ENCODE data around the gene LIMCH1. TPM values are rescaled to one million over a fixed set of nuclear protein-coding genes. Genes with fewer than 3 reads are reported as not detected.
"Not testable (repeated sequence)": the region's sequence is repeated elsewhere in the genome, so short reads cannot be mapped to it uniquely, and the experiment has no call there.

Gene LIMCH1
- total RNA-seq, 4 donors from 2014 or later: 8.5 to 32.6 (median 27.0) TPM

DNA sequence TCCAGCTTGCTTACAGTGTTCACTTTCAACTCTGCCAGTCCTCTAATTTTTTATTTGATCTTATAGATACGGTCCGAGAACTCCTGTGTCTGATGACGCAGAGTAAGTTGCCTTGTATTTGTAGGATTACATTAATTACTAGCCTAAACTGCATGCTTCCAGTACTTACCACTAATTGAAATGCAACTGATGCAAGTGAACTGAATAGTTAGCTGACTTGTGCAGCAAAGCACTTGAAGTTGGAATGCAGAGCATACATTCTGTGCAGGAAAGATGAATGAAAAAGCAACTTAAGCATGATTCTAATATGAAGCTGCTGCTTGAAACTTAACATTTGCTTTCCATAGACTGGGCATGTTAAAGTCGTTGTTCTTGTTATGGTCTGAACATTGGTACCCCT, 100.9 kb downstream of the LIMCH1 start:
- DNase-seq (ENCODE audit: low spot score in 2 of 2): no peak
- H3K4me3 ChIP-seq: no peak overlapping the region
- no peaks in the 10 kb centered on the region for H3K9me3 ChIP-seq
- no peaks in the 10 kb centered on the region for H3K36me3 ChIP-seq
- no peaks in the 10 kb centered on the region for H3K4me1 ChIP-seq
- TF ChIP-seq POLR2AphosphoS5 (IDR thresholded peaks at IDR 0.05): no peak
- no peak for TF ChIP-seq POLR2A (IDR thresholded peaks at IDR 0.05)
- no peak for TF ChIP-seq EP300 (IDR thresholded peaks at IDR 0.05)
- TF ChIP-seq, protein P1, sequence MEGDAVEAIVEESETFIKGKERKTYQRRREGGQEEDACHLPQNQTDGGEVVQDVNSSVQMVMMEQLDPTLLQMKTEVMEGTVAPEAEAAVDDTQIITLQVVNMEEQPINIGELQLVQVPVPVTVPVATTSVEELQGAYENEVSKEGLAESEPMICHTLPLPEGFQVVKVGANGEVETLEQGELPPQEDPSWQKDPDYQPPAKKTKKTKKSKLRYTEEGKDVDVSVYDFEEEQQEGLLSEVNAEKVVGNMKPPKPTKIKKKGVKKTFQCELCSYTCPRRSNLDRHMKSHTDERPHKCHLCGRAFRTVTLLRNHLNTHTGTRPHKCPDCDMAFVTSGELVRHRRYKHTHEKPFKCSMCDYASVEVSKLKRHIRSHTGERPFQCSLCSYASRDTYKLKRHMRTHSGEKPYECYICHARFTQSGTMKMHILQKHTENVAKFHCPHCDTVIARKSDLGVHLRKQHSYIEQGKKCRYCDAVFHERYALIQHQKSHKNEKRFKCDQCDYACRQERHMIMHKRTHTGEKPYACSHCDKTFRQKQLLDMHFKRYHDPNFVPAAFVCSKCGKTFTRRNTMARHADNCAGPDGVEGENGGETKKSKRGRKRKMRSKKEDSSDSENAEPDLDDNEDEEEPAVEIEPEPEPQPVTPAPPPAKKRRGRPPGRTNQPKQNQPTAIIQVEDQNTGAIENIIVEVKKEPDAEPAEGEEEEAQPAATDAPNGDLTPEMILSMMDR (IDR thresholded peaks at IDR 0.05): no peak
- no peaks in the 10 kb centered on the region for H3K27me3 ChIP-seq
- WGBS: 93% methylated on average over 4 of the region's 4 CpGs
- H3K27ac ChIP-seq: no peak overlapping the region

DNA sequence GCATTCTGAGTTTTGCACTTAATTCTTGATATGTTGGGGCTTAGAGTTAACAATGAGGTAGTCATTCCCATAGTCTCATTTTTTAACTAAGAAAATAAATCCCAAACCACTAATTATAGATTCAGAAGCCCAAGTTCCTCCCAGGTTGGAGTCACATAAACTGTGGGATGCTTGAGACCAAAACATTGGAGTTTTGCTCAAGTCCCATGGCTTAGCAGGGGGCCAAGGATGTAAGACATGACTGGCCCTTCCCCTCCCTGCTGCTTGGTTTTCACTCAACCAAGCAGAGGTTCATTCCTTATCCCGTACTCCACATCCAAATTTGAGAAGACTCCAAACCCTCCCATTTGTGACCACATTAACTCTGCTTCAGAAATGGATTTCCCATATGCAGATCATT, 101.3 kb downstream of the LIMCH1 start:
- no peak overlapping the region for H3K4me3 ChIP-seq
- TF ChIP-seq POLR2AphosphoS5 (IDR thresholded peaks at IDR 0.05): no peak
- no peak for TF ChIP-seq POLR2A (IDR thresholded peaks at IDR 0.05)
- no peak for TF ChIP-seq EP300 (IDR thresholded peaks at IDR 0.05)
- TF ChIP-seq, protein P1 (IDR thresholded peaks at IDR 0.05): no peak
- no peaks in the 10 kb centered on the region for H3K4me1 ChIP-seq
- no peaks in the 10 kb centered on the region for H3K36me3 ChIP-seq
- H3K27me3 ChIP-seq: no peaks in the 10 kb centered on the region
- H3K9me3 ChIP-seq: no peaks in the 10 kb centered on the region
- no peak overlapping the region for H3K27ac ChIP-seq
- DNase-seq (ENCODE audit: low spot score in 2 of 2): no peak
- WGBS: 100% methylated on average over 1 of the region's 1 CpG

DNA sequence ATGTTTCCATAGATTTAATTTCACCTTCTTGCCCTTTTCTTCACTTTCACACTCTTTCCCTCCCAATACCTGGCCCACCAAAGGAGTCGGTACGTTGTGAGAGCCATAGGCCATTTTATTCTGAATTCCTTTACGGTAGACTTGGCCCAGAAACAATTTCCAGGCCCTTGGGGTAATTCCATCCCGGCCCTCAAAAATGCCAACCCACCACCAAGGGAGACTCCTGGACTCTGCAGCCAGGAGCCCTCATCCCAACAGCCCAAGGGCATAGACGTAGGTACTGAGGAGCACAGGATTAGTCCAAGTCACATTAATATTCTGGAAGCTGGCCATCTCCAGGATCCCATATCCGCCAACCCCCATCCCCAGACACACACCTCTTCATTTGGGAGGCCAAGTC, 102.9 kb downstream of the LIMCH1 start:
- H3K4me1 ChIP-seq: peaks cover 12% of the 10 kb centered on the region
- no peak for DNase-seq (ENCODE audit: low spot score in 2 of 2)
- H3K27ac ChIP-seq: no peak overlapping the region
- H3K27me3 ChIP-seq: no peaks in the 10 kb centered on the region
- WGBS: 76% methylated on average over 6 of the region's 6 CpGs
- no peaks in the 10 kb centered on the region for H3K36me3 ChIP-seq
- no peak for TF ChIP-seq POLR2AphosphoS5 (IDR thresholded peaks at IDR 0.05)
- TF ChIP-seq, protein P1 (IDR thresholded peaks at IDR 0.05): no peak
- no peak for TF ChIP-seq EP300 (IDR thresholded peaks at IDR 0.05)
- no peak for TF ChIP-seq POLR2A (IDR thresholded peaks at IDR 0.05)
- H3K9me3 ChIP-seq: no peaks in the 10 kb centered on the region
- no peak overlapping the region for H3K4me3 ChIP-seq

DNA sequence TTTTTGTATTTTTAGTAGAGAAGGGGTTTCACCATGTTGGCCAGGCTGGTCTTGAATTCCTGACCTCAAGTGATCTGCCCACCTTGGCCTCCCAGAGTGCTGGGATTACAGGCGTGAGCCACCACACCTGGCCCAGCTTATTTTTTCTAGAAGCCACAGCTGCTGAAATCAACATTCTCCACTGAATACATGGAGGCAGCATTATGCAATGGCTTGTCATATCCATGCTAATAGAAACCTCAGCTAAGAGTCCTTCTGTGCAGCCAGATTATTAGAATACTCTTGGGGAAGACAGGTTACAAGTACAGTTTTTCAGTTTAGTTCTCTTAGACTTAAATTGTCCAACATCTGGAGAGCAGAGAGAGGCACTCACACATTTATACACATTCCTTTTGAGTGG, 104.8 kb downstream of the LIMCH1 start:
- not testable (repeated sequence) for H3K27me3 ChIP-seq; H3K27ac ChIP-seq; H3K9me3 ChIP-seq; DNase-seq (ENCODE audit: low spot score in 2 of 2); H3K4me3 ChIP-seq
- Histone ChIP-seq H3K4me1 (peaks cover 16% of the 10 kb centered on the region), H3K36me3 (peaks cover 12% of the 10 kb centered on the region)
- WGBS: 100% methylated on average over 1 of the region's 1 CpG

DNA sequence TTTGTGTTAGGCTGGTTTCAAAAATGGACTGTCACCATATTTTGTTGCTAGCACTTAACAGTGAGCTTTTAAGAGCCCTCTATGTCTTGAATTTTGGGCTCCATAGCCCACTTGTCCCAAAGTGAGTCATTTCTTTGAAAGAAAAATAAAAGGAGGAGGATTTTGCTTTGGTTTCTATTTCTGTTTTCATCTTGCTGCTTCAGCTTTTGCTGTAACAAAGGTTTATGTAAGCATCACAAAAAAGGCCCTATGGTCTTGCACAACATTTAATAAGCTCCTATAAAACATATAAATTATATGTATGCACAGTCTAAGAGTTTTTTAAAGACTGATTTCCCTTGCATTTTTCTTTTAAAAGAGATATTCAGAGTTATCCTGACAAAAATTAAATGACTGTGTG, 105.4 kb downstream of the LIMCH1 start:
- H3K27me3 ChIP-seq: no peaks in the 10 kb centered on the region
- H3K36me3 ChIP-seq: peaks cover 12% of the 10 kb centered on the region
- no peak overlapping the region for H3K4me3 ChIP-seq
- no peak overlapping the region for H3K27ac ChIP-seq
- H3K4me1 ChIP-seq: peaks cover 18% of the 10 kb centered on the region
- TF ChIP-seq, protein P1 (IDR thresholded peaks at IDR 0.05): no peak
- TF ChIP-seq POLR2AphosphoS5 (IDR thresholded peaks at IDR 0.05) (no peak), POLR2A (IDR thresholded peaks at IDR 0.05) (no peak), EP300 (IDR thresholded peaks at IDR 0.05) (no peak)
- no peaks in the 10 kb centered on the region for H3K9me3 ChIP-seq
- no peak for DNase-seq (ENCODE audit: low spot score in 2 of 2)

DNA sequence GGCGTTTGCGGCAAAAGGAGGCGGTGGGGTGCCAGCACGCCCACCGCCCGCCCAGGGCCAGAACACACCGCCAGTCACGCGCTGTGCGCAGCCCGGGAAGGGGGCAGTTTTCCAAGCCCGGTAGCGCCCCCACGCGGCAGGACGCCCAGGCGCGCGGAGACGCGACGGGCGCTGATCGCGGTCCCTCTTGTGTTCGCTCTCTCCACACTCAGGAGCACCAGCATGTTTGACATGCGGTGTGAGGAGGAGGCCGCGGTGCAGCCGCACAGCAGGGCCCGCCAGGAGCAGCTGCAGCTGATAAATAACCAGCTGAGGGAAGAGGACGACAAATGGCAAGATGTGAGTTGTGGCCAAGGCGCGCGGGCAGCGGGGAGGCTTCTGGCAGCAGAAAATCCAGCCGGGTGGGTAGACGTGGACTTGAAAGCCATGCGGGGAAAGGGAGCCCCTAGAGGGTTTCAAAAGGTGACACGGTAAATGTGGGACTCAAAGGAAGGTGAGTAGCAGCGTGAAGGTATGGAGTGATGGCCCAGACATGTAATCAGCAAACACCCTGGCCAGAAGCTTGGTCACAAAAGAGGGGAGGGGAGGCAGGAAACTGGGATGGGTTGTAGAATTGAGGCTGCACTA, 106.4 kb downstream of the LIMCH1 start:
- peak overlapping the region; percentile 23 for H3K4me3 ChIP-seq
- WGBS: 21% methylated on average over 40 of the region's 41 CpGs
- H3K27ac ChIP-seq: no peak overlapping the region
- no peaks in the 10 kb centered on the region for H3K27me3 ChIP-seq
- peaks cover 22% of the 10 kb centered on the region for H3K4me1 ChIP-seq
- peaks cover 12% of the 10 kb centered on the region for H3K36me3 ChIP-seq
- no peaks in the 10 kb centered on the region for H3K9me3 ChIP-seq
- TF ChIP-seq POLR2AphosphoS5 (IDR thresholded peaks at IDR 0.05) (peak in 1 of 3 donors; percentile 75), EP300 (IDR thresholded peaks at IDR 0.05) (no peak), POLR2A (IDR thresholded peaks at IDR 0.05) (no peak)
- TF ChIP-seq, protein P1 (IDR thresholded peaks at IDR 0.05): peak; percentile 68 to 87
- DNase-seq (ENCODE audit: low spot score in 2 of 2): peak in 1 of 2 donors; percentile 82

Measured in suprapubic skin (tissue), 4 donors.